ENCODE data around the gene SGPP1.

DNA sequence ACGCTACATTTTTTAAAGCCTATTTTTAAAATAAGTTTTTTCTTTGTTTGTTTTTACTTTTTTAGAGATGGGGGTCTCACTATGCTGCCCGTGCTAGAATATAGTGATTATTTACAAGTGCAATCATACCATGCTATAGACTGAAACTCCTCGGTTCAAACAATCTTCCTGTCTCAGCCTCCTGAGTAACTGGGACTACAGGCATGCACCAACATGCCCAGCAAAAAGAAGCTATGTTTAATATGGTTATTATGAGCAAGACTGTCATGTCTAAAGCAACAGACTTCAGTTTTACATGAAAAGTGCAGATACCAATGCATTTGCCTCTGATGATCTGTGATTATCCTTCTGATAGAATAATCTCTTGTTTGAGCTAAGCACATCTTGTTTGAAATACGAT is 45.6 kb upstream of the SGPP1 start:
- TF ChIP-seq, protein P1, sequence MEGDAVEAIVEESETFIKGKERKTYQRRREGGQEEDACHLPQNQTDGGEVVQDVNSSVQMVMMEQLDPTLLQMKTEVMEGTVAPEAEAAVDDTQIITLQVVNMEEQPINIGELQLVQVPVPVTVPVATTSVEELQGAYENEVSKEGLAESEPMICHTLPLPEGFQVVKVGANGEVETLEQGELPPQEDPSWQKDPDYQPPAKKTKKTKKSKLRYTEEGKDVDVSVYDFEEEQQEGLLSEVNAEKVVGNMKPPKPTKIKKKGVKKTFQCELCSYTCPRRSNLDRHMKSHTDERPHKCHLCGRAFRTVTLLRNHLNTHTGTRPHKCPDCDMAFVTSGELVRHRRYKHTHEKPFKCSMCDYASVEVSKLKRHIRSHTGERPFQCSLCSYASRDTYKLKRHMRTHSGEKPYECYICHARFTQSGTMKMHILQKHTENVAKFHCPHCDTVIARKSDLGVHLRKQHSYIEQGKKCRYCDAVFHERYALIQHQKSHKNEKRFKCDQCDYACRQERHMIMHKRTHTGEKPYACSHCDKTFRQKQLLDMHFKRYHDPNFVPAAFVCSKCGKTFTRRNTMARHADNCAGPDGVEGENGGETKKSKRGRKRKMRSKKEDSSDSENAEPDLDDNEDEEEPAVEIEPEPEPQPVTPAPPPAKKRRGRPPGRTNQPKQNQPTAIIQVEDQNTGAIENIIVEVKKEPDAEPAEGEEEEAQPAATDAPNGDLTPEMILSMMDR (IDR thresholded peaks at IDR 0.05), result no peak
- no peak for TF ChIP-seq POLR2A (IDR thresholded peaks at IDR 0.05)

All from right lobe of liver (tissue), 4 donors.